ENCODE measurements around the gene BCL7A.
"Not testable (repeated sequence)": the region's sequence is repeated elsewhere in the genome, so short reads cannot be mapped to it uniquely, and the experiment has no call there.

The BCL7A gene

GRCh38 chr12:122104844-122105243 lies 83.2 kb downstream of the BCL7A start:
- Histone ChIP-seq H3K27me3 (no peaks in the 10 kb centered on the region), H3K4me3 (ENCODE audit: low read depth, low read length) (no peak overlapping the region), H3K9me3 (no peaks in the 10 kb centered on the region), H3K4me1 (peaks cover 5% of the 10 kb centered on the region), H3K36me3 (no peaks in the 10 kb centered on the region; the same call in none of the 2 replicates)
- TF ChIP-seq CTCF (IDR thresholded peaks at IDR 0.05; ENCODE audit: low read depth, low read length): no peak
- no peak for DNase-seq

- H3K27me3 ChIP-seq; H3K4me1 ChIP-seq; H3K36me3 ChIP-seq; DNase-seq; H3K9me3 ChIP-seq; H3K4me3 ChIP-seq (ENCODE audit: low read depth, low read length): not testable (repeated sequence)
Measured at GRCh38 chr12:122105496-122105895, 83.8 kb downstream of the BCL7A start.

- DNase-seq: no peak
- no peaks in the 10 kb centered on the region for H3K9me3 ChIP-seq
- no peak for TF ChIP-seq CTCF (IDR thresholded peaks at IDR 0.05; ENCODE audit: low read depth, low read length)
- no peak overlapping the region for H3K4me3 ChIP-seq (ENCODE audit: low read depth, low read length)
- H3K27me3 ChIP-seq: no peaks in the 10 kb centered on the region
- H3K36me3 ChIP-seq: no peaks in the 10 kb centered on the region; the same call in none of the 2 replicates
- peaks cover 3% of the 10 kb centered on the region for H3K4me1 ChIP-seq
Measured at GRCh38 chr12:122106843-122107242, 85.2 kb downstream of the BCL7A start.

GRCh38 chr12:122107261-122107660 lies 85.6 kb downstream of the BCL7A start:
- H3K4me3 ChIP-seq (ENCODE audit: low read depth, low read length): no peak overlapping the region
- no peaks in the 10 kb centered on the region for H3K9me3 ChIP-seq
- no peaks in the 10 kb centered on the region; the same call in none of the 2 replicates for H3K36me3 ChIP-seq
- no peaks in the 10 kb centered on the region for H3K27me3 ChIP-seq
- peaks cover 3% of the 10 kb centered on the region for H3K4me1 ChIP-seq
- no peak for TF ChIP-seq CTCF (IDR thresholded peaks at IDR 0.05; ENCODE audit: low read depth, low read length)
- no peak for DNase-seq

- no peak for DNase-seq
- H3K27me3 ChIP-seq: no peaks in the 10 kb centered on the region
- TF ChIP-seq CTCF (IDR thresholded peaks at IDR 0.05; ENCODE audit: low read depth, low read length): no peak
- H3K4me3 ChIP-seq (ENCODE audit: low read depth, low read length): no peak overlapping the region
- H3K4me1 ChIP-seq: peaks cover 3% of the 10 kb centered on the region; the same call in 1 of the 2 replicates
- H3K36me3 ChIP-seq: no peaks in the 10 kb centered on the region; the same call in 1 of the 2 replicates
- H3K9me3 ChIP-seq: no peaks in the 10 kb centered on the region
Measured at GRCh38 chr12:122111089-122111641, 89.5 kb downstream of the BCL7A start.

Data from BE2C (cell line).